CD4-positive, alpha-beta T cell treated with Interleukin-17A for 4 hours (primary cell): Measurements from ENCODE around the gene DNAH8.
"Not testable (repeated sequence)": the region's sequence is repeated elsewhere in the genome, so short reads cannot be mapped to it uniquely, and the experiment has no call there.

Experiments
- DNase-seq: peaks from one replicate; pipeline ENCODE4 v3.0.0-alpha.2; 2020; ENCODE audit warnings: mixed read lengths

The DNAH8 gene

GRCh38 chr6:38753707-38754106 is 38.6 kb downstream of the DNAH8 start:
- no peak for DNase-seq

GRCh38 chr6:38755207-38755606 is 40.1 kb downstream of the DNAH8 start:
- DNase-seq, result no peak

- no peak for DNase-seq
Observed at GRCh38 chr6:38755874-38756273, 40.8 kb downstream of the DNAH8 start.

- no peak for DNase-seq
Observed at GRCh38 chr6:38760097-38760496, 45.0 kb downstream of the DNAH8 start.

GRCh38 chr6:38762848-38763247 is 47.7 kb downstream of the DNAH8 start:
- no peak for DNase-seq

GRCh38 chr6:38767560-38767959 is 52.4 kb downstream of the DNAH8 start:
- DNase-seq, result no peak

GRCh38 chr6:38773338-38773737 is 58.2 kb downstream of the DNAH8 start:
- no peak for DNase-seq

- no peak for DNase-seq
Observed at GRCh38 chr6:38774929-38775707, 60.0 kb downstream of the DNAH8 start.

- DNase-seq, result no peak
Observed at GRCh38 chr6:38775870-38776269, 60.8 kb downstream of the DNAH8 start.

GRCh38 chr6:38776515-38776914 is 61.4 kb downstream of the DNAH8 start:
- DNase-seq, result no peak

GRCh38 chr6:38779310-38780062 is 64.4 kb downstream of the DNAH8 start:
- DNase-seq, result no peak

GRCh38 chr6:38782616-38783015 is 67.5 kb downstream of the DNAH8 start:
- no peak for DNase-seq

GRCh38 chr6:38783443-38784228 is 68.5 kb downstream of the DNAH8 start:
- DNase-seq, result no peak

GRCh38 chr6:38784506-38785235 is 69.6 kb downstream of the DNAH8 start:
- DNase-seq, result no peak

GRCh38 chr6:38786486-38786885 is 71.4 kb downstream of the DNAH8 start:
- no peak for DNase-seq

- DNase-seq, result no peak
Observed at GRCh38 chr6:38789256-38789655, 74.1 kb downstream of the DNAH8 start.

- DNase-seq, result no peak
Observed at GRCh38 chr6:38792356-38792755, 77.2 kb downstream of the DNAH8 start.

- no peak for DNase-seq
Observed at GRCh38 chr6:38794682-38795081, 79.6 kb downstream of the DNAH8 start.

GRCh38 chr6:38796006-38796405 is 80.9 kb downstream of the DNAH8 start:
- DNase-seq, result no peak

- not testable (repeated sequence) for DNase-seq
Observed at GRCh38 chr6:38796437-38796836, 81.3 kb downstream of the DNAH8 start.

- no peak for DNase-seq
Observed at GRCh38 chr6:38796850-38797249, 81.7 kb downstream of the DNAH8 start.

- DNase-seq, result no peak
Observed at GRCh38 chr6:38797391-38797790, 82.3 kb downstream of the DNAH8 start.
